ENCODE results near the gene C1GALT1. TPM values are rescaled to one million over a fixed set of nuclear protein-coding genes. Genes with fewer than 3 reads are reported as not detected.

C1GALT1 gene
- total RNA-seq, 1 donor from 2014 or later, result 20.6 TPM

- intact Hi-C loops (cut with DNase I), result no loop called here
- DNase-seq (ENCODE audit: low spot score), result no peak
Observed at GRCh38 chr7:7261863-7262262, 79.5 kb downstream of the C1GALT1 start.

- intact Hi-C loops (cut with DNase I), result no loop called here
Observed at GRCh38 chr7:7263297-7264230, 81.2 kb downstream of the C1GALT1 start.

DNA sequence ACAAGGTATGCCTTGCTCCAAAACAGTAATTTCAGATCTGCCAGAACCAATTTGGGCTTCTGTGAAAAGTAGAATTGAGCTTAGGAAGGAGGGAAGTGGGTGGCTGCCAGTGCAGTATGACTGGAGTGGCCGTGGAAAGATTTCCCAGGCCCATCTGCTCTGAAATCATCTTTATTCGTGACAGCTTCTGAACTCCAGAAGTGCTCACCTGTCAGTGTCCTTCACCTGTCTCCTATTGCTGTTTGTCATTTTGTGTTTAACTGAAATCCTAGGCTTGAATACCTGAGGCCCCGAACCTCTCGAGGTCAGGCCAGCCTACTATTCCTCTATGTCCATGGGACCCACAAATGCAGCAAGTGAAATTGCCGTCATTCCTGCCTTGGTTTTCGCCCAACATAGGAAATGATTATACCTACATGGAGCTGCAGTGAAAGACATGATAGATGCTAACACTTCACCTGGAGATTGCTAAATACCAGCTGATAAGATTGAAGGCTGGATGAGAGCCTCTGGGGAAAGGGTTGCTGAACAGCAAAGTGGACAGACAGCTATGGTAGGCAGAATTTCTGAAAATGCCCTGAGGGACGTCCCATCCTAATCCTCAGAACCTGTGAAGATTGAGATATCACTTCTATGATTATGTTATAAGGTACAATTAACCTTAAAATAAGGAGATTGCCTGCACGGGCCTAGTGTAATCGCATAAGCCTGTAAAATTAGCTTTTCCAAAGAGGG, 82.1 kb downstream of the C1GALT1 start:
- no peak for DNase-seq (ENCODE audit: low spot score)
- intact Hi-C loops (cut with DNase I), result no loop called here

More at GRCh38 chr7:7263297-7264230, 81.2 kb downstream of the C1GALT1 start:
- DNase-seq (ENCODE audit: low spot score), result no peak

DNA sequence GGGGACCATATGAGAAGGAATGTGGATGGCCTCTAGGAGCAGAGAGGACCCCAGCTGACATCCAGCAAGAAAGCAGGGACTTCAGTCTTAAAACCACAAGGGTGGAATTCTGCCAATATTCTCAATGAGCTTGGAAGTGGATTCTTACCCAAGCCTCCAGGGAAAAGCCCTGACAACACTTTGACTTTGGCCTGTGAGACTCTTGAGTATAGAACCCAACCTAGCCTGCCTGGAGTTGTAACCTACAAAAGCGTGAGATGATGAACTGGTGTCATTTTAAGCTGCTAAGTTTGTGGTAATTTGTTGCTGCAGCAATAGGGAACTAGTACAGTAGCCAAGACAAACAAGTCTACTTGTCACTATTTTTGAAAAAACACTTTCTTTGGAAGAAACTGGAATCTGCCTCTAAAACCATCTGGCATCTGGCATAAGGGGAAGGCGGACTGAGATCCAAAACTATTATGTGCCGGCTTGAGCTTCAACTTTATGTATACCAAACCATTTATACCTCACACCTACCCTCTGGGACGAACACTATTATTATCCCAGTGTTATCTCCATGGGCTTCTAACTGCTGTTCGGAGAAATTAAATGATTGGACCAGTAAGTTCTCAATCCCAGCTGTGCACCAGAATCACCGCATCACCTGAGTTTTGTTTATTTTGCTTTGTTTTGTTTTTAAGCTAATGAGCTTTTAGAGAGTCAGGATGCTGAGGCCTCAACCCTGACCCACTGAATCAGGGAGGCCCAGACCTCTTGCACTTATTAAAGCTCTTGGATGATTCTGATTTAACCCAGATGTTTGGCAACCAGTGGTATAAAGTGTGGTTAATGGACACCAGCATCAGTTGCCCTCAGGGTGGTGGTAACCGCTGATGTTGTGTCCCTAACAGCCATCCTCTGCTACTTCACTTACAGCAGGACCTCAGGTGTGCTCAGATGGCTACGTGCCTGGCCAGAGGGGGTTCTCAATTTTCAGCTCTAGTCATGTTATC, 83.0 kb downstream of the C1GALT1 start:
- DNase-seq (ENCODE audit: low spot score), result no peak
- intact Hi-C loops (cut with DNase I), result no loop called here

DNA sequence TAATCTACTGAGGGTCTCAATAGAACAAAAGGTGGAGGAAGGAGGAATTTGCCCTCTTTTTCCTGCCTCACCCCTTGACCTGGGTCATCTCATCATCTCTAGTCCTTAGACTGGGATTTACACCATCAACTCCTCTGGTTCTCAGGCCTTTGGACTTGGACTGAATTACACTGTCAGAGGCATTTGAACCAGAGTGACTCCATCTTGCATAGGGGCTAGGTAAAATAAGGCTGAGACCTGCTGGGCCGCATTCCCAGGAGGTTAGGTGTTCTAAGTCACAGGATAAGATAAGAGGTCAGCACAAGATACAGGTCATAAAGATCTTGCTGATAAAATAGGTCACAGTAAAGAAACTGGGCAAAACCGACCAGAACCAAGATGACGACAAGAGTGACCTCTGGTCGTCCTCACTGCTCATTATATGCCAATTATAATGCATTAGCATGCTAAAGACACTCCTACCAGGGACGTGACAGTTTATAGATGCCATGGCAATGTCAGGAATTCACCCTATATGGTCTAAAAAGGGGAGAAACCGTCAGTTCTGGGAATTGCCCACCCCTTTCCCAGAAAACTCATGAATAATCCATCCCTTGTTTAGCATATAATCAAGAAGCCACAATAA, 84.0 kb downstream of the C1GALT1 start:
- DNase-seq (ENCODE audit: low spot score), result no peak
- intact Hi-C loops (cut with DNase I), result no loop called here

DNA sequence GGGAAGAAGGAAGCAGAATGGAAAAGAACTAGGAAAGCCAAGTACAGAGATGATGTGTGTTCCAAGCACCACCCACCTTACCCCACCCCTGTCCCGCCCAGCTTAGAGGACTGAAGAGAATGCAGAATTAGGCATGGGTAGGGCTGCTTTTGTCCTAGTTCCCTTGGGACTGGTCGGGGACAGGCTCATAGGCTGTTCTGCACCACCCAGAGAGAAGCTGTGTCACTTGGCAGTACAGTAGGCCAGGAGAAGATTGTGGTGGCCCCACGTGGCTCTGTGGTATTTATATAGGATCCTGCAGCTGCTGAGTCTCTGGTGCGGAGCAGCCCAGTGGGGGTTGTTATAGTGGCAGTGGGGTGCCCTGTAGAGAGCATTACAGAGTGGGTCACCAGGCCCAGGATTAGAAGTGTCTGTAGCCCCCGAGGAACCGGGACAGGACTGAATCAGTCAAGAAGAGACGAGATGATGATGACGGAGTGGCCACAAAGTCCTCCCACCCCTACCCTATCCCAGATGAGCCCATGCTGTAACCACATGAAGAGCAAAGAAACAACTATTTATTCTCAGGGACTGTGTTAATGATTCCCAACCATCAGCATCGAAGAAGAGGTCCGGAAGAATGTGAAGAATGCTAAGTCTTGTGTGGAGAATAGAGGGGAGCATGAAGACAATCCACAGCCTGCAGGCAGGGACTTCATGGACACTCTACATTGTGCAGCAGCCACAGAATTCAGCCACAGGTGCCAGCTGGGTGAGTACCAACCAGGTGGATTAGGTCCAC, 88.9 kb downstream of the C1GALT1 start:
- DNase-seq (ENCODE audit: low spot score), result no peak
- intact Hi-C loops (cut with DNase I), result no loop called here

- intact Hi-C loops (cut with DNase I), result no loop called here
- DNase-seq (ENCODE audit: low spot score), result no peak
Observed at GRCh38 chr7:7272294-7272693, 90.0 kb downstream of the C1GALT1 start.

- no peak for DNase-seq (ENCODE audit: low spot score)
- intact Hi-C loops (cut with DNase I), result no loop called here
Observed at GRCh38 chr7:7274782-7275181, 92.4 kb downstream of the C1GALT1 start.

GRCh38 chr7:7276161-7276560, 93.8 kb downstream of the C1GALT1 start:
- DNase-seq (ENCODE audit: low spot score), result no peak
- intact Hi-C loops (cut with DNase I), result no loop called here

DNA sequence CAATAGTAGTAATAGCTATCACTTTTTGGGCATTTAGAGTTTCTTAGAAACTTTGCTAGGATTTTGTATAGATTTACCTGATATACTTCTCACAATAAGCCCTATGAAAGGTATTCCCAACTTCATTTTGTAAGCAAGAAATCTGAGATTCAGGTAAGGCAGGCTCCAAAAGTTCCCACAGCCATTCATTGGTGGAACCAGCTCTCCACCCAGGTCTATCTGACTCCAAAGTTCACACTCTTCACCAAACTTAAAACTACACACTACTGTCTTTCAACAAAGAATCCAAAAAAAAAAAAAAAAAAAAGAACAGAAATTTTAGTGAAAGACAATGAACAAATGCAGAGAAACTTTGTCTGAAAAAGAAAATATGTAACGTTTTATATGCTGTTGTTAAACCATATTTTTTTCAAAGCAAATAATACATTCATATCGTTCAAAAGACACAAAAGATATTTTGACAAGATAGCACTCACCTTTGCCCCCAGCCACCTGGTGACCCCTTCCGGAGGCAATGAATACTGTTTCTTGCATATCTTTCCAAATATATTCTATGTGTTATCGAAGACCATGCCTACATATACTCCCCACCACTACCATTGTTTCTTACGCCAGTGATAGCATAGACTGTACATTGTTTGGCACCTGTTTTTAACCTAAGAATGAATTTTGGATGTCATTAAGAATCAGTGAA, 108.2 kb downstream of the C1GALT1 start:
- intact Hi-C loops (cut with DNase I), result no loop called here
- no peak for DNase-seq (ENCODE audit: low spot score)

- intact Hi-C loops (cut with DNase I), result no loop called here
- DNase-seq (ENCODE audit: low spot score), result no peak
Observed at GRCh38 chr7:7292085-7292484, 109.7 kb downstream of the C1GALT1 start.

DNA sequence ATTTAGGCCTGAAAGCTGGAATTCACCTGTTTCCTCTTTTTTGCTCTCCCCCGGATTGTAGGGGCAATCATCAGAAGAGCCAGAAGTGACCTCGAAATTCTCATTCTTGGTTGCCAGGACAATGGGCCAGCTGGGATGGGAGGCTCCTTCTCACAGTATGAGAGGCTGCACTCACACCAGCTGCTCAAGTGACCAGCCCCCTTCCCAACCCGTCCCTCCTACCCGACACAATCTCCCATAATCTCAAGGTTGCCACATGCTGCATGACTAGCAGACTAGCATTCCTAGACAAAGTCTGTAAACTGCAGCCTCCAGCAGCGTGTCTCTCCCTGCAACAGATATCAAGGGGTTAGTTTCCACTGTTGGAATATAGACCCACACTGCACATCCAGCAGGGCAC, 110.3 kb downstream of the C1GALT1 start:
- intact Hi-C loops (cut with DNase I), result no loop called here
- no peak for DNase-seq (ENCODE audit: low spot score)

GRCh38 chr7:7293092-7293491, 110.7 kb downstream of the C1GALT1 start:
- intact Hi-C loops (cut with DNase I), result no loop called here
- DNase-seq (ENCODE audit: low spot score), result no peak

DNA sequence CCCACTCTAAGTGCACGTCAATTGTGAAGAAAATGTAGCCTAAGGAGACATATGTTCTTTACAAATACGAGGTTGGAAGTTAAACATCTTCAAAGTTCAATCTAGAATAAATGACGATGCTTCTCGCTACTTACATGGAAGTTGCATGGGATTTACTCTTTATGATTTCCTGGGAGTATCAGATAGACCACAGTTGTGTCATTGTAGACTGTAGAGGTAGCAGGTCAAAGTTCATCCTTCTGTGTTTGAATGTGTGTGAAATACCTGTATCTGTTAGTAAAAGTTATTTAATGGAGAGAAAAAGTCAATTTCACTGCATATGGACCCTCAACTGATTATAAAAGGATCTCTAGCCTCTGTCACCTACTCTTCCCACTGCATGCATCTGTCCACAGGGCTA, 112.6 kb downstream of the C1GALT1 start:
- intact Hi-C loops (cut with DNase I), result no loop called here
- DNase-seq (ENCODE audit: low spot score), result no peak
